ENCODE data around the gene GCA.

The GCA gene

GRCh38 chr2:162328424-162329157, 15.3 kb upstream of the GCA start:
- DNase-seq, result no peak

GRCh38 chr2:162330881-162331280, 13.1 kb upstream of the GCA start:
- no peak for DNase-seq

GRCh38 chr2:162333968-162334367, 10.0 kb upstream of the GCA start:
- no peak for DNase-seq

GRCh38 chr2:162337868-162338267, 6.1 kb upstream of the GCA start:
- no peak for DNase-seq

- no peak for DNase-seq
Observed at GRCh38 chr2:162340822-162341221, 3.1 kb upstream of the GCA start.

- no peak for DNase-seq
Observed at GRCh38 chr2:162342321-162342720, 1.6 kb upstream of the GCA start.

GRCh38 chr2:162342841-162343240, 1.1 kb upstream of the GCA start:
- no peak for DNase-seq

GRCh38 chr2:162343492-162343823, 474 bp upstream of the GCA start:
- DNase-seq, result no peak

GRCh38 chr2:162344617-162344950, 652 bp downstream of the GCA start:
- DNase-seq, result no peak

- DNase-seq, result no peak
Observed at GRCh38 chr2:162365392-162365791, 21.5 kb downstream of the GCA start.

GRCh38 chr2:162368494-162368893, 24.6 kb downstream of the GCA start:
- DNase-seq, result no peak

- no peak for DNase-seq
Observed at GRCh38 chr2:162369551-162369950, 25.6 kb downstream of the GCA start.

- DNase-seq, result no peak
Observed at GRCh38 chr2:162370931-162371330, 27.0 kb downstream of the GCA start.

GRCh38 chr2:162372818-162373217, 28.9 kb downstream of the GCA start:
- no peak for DNase-seq

GRCh38 chr2:162379719-162380580, 36.0 kb downstream of the GCA start:
- no peak for DNase-seq

- DNase-seq, result no peak
Observed at GRCh38 chr2:162381851-162382250, 37.9 kb downstream of the GCA start.

GRCh38 chr2:162382278-162382677, 38.3 kb downstream of the GCA start:
- DNase-seq, result no peak

GRCh38 chr2:162385536-162385935, 41.6 kb downstream of the GCA start:
- no peak for DNase-seq

- no peak for DNase-seq
Observed at GRCh38 chr2:162390801-162391200, 46.9 kb downstream of the GCA start.

- DNase-seq, result no peak
Observed at GRCh38 chr2:162400336-162400735, 56.4 kb downstream of the GCA start.

- no peak for DNase-seq
Observed at GRCh38 chr2:162401871-162402270, 57.9 kb downstream of the GCA start.

GRCh38 chr2:162403884-162404283, 60.0 kb downstream of the GCA start:
- no peak for DNase-seq

All from stimulated activated naive CD4-positive, alpha-beta T cell treated with Interleukin-2 at 50 U/mL for 16 hours (primary cell).